GM12892 (cell line): ENCODE measurements around the gene TLE1.
"Not testable (repeated sequence)": the region's sequence is repeated elsewhere in the genome, so short reads cannot be mapped to it uniquely, and the experiment has no call there.

ENCODE experiments used
- POLR2A ChIP-seq: IDR thresholded peaks from 2 replicates; pipeline ENCODE4 v1.6.1; 2011; ENCODE audit warnings: low read depth, low read length, control low read depth
- POLR2AphosphoS5 ChIP-seq: IDR thresholded peaks from 2 replicates; pipeline ENCODE4 v1.6.1; 2011; ENCODE audit warnings: low read depth, low read length, control low read depth
- TAF1 ChIP-seq: IDR thresholded peaks from 2 replicates; pipeline ENCODE4 v1.6.1; 2011; ENCODE audit warnings: low read depth, mild to moderate bottlenecking, control low read depth, low read length, borderline replicate concordance

- not testable (repeated sequence) for TF ChIP-seq POLR2A, TAF1, POLR2AphosphoS5
These were observed 870 bp downstream of the TLE1 start for GRCh38 chr9:81688262-81689092.
